GM21381 (cell line): ENCODE data around the gene GLT1D1.

Experiments
- ATAC-seq: cut with Tn5 transposase; IDR thresholded peaks from one replicate; pipeline ENCODE4 v1.9.1; 2021; ENCODE audit warnings: mild to moderate bottlenecking, moderate library complexity; ENCODE audit not compliant: unreplicated experiment

The GLT1D1 gene

GRCh38 chr12:128992116-128992515 is 138.8 kb downstream of the GLT1D1 start:
- ATAC-seq: no peak

- ATAC-seq: no peak
Observed at GRCh38 chr12:128992550-128992949, 139.3 kb downstream of the GLT1D1 start.

DNA sequence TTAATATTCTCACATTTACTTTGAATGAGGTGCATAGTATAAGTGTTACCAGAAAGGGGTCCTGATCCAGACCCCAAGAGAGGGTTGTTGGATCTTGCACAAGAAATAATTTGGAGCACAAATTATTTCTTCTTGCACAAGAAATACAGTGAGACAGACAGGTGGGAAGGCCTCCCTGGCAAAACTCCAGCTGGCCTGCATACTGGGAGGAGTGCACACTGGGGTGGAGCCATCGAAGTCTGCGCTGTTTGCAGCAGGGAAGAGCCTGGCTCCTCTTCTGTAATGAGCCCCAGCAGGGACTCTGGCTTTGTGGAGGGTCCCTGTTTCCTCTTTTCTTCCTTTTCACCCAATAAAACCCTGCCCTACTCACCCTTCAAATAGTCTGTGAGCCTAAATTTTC is 141.6 kb downstream of the GLT1D1 start:
- ATAC-seq: no peak

GRCh38 chr12:128995619-128996018 is 142.3 kb downstream of the GLT1D1 start:
- ATAC-seq: no peak

DNA sequence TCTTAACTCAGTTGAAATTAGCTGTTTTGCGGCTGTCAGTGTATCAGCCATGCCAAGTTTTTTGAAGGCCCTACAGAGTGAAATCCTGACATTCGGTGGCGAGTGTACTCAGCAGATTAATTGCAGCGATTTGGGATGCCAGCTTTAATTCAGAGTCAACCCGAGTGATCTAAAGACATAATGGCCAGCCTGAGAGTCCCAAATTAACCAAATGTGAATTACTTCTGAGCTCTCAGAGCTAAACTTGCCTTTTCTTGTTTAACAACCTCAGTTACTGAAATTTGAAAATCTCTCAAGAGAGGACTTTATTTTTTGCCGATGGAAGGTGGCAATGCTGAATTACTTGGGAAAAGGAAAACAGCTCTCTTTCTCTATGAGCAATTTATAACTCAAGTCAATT is 148.5 kb downstream of the GLT1D1 start:
- no peak for ATAC-seq

DNA sequence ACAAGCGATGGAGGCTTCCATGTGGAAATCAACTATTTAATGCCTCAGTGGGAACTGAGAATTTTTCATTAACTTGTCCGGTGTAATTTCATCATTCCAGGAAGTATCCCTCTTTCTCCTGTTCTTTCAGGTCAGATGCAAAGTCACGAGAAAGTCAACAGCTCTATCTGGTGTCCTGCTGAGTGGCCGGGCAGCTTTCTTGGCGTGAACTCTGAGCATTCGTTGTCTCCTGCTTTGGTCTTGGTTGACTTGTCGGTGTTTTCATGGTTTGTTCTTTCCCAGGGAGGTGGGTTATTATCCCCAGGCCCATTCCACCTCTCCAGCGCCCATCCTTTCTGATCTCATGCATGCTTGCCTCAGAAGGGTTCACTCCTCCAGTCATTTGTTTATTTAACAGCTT is 149.1 kb downstream of the GLT1D1 start:
- ATAC-seq: no peak

GRCh38 chr12:129005416-129005815 is 152.1 kb downstream of the GLT1D1 start:
- ATAC-seq: no peak

DNA sequence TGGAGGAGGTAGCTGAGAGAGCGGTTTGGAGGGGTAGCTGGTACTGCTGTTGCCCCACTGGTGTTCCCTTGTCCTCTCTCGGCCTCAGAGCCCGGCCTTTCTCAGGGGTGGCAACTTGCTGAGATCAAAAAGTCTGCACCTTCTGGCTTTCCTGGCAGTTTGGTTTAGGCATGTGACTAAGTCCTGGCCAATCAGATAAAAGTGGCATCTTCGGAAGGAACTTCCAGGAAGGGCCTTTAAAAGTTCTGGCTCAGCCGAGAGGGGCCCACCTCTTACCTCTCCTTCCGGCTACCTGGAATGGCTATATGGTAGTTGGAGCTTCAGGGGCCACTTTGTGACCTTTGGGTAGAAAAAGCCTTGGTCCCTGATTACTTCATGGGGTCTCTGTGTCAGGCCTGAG is 152.6 kb downstream of the GLT1D1 start:
- no peak for ATAC-seq

DNA sequence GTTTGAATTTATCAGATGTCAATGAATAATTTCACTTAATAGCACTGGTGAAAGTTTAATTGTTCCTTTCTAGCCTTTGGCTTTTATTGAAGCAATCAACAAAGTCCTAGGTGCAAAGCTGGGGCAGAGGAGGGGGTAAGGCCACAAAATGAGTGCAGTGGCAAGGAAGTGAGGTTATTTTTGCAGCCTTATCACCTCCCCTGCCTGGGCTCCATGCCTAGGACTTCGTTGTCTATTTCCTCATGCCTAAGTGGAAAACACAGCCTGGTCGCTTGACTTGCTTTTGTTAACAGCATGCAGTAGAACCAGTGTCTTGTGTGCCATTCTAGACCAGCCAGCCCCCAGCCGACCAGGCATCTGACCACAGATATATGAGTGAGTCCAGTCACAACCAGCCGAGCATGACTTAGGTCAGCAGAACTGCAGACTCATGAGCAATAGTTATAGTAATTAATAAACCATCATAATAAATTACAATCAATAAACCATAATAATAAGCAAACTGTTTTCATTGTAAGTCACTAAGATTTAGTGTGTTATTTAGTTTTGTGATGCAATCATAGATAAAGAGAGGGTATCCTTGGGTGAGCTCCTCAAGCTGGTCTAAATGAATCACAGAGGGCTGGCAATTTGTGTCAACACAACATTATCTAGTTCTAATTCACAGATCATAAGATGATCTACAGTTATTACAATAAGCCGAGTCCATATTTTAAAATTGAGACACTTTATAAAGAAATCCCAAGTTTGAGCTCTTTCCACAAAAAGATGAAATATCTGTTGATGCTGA is 156.8 kb downstream of the GLT1D1 start:
- ATAC-seq: no peak

GRCh38 chr12:129016159-129016558 is 162.9 kb downstream of the GLT1D1 start:
- ATAC-seq: no peak

- no peak for ATAC-seq
Observed at GRCh38 chr12:129025055-129025454, 171.8 kb downstream of the GLT1D1 start.

DNA sequence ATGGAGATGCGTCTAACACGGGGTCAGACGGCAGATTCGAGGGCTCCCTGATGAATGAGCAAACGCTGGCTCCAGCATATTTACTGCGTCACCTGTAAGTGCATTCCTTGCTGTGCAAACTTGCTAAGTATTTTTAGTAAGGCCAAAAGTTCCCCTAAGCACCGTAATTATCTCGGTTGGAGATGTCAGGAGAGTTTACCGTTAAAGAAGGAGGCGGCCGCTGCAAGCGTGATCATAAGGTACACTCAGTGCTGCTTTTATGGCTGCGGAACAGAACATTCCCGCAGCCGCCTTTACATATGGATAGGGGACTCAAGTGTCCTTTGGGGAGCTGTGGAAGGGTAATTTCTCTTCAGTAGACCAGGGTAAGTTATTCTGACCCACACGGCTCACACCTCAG is 175.6 kb downstream of the GLT1D1 start:
- ATAC-seq: no peak
